Liver (tissue), 9 donors: ENCODE data around the gene PHC2. TPM values are rescaled to one million over a fixed set of nuclear protein-coding genes. Genes with fewer than 3 reads are reported as not detected.

Source experiments
- DNase-seq: peaks from one replicate; pipeline ENCODE4 v3.0.0-alpha.2; 2017; ENCODE audit warnings: low spot score
- H3K27ac ChIP-seq, 2 donors: one replicate each; pipeline ENCODE4 v1.7.0; 2013; ENCODE audit warnings: inconsistent platforms in 2 of 2, low read length in 2 of 2, control low read depth in 1 of 2, low read depth in 1 of 2, mild to moderate bottlenecking in 1 of 2
- H3K27me3 ChIP-seq, 4 donors: one replicate each; pipeline versions ENCODE4 v1.6.1 to v1.7.0; 2013; ENCODE audit warnings: low read length in 3 of 4, inconsistent platforms in 1 of 4, mild to moderate bottlenecking in 1 of 4, moderate library complexity in 1 of 4; ENCODE audit not compliant: control insufficient read depth in 4 of 4, insufficient read depth in 4 of 4
- H3K36me3 ChIP-seq, 4 donors: one replicate each; pipeline versions ENCODE4 v1.6.1 to v1.7.0; 2013; ENCODE audit warnings: low read length in 3 of 4, mild to moderate bottlenecking in 3 of 4, low read depth in 1 of 4, moderate library complexity in 1 of 4; ENCODE audit not compliant: control insufficient read depth in 4 of 4, insufficient read depth in 3 of 4
- H3K4me1 ChIP-seq, 4 donors: one replicate each; pipeline versions ENCODE4 v1.6.1 to v1.7.0; 2013; ENCODE audit warnings: low read length in 3 of 4, mild to moderate bottlenecking in 3 of 4, moderate library complexity in 1 of 4; ENCODE audit not compliant: control insufficient read depth in 4 of 4, insufficient read depth in 4 of 4
- H3K4me3 ChIP-seq, 3 donors: one replicate each; pipeline versions ENCODE4 v1.6.1 to v1.7.0; 2013; ENCODE audit warnings: low read length in 3 of 3, control low read depth in 1 of 3, low read depth in 1 of 3, mild to moderate bottlenecking in 1 of 3
- H3K9ac ChIP-seq, 2 donors: one replicate each; pipeline ENCODE4 v1.7.0; 2013; ENCODE audit warnings: low read length in 2 of 2, mild to moderate bottlenecking in 2 of 2, moderate library complexity in 2 of 2, control low read depth in 1 of 2, low read depth in 1 of 2
- H3K9me3 ChIP-seq, 4 donors: one replicate each; pipeline versions ENCODE4 v1.6.1 to v1.7.0; 2013; ENCODE audit warnings: low read length in 3 of 4; ENCODE audit not compliant: control insufficient read depth in 4 of 4
- CTCF ChIP-seq: fragments of 150-350 bp; IDR thresholded peaks from 2 replicates; pipeline ENCODE4 v1.5.1; 2017; ENCODE audit warnings: improper control_type of control experiment, low read depth, low read length; ENCODE audit not compliant: missing input control
- EGR1 ChIP-seq, 2 donors: IDR thresholded peaks; 2 replicates each; pipeline ENCODE4 v1.6.1; 2016 to 2018; ENCODE audit warnings: antibody characterized with exemption in 2 of 2, low read depth in 2 of 2
- FOXA1 ChIP-seq: IDR thresholded peaks from 2 replicates; pipeline ENCODE4 v1.6.1; 2016; ENCODE audit warnings: antibody characterized with exemption
- FOXA2 ChIP-seq: IDR thresholded peaks from 2 replicates; pipeline ENCODE4 v1.6.1; 2016; ENCODE audit warnings: antibody characterized with exemption
- GABPA ChIP-seq, 2 donors: IDR thresholded peaks in 1 of 2; conservative IDR thresholded peaks in 1 of 2; 2 replicates each; pipeline ENCODE4 v1.6.1; 2016; ENCODE audit warnings: antibody characterized with exemption in 2 of 2, mild to moderate bottlenecking in 1 of 2, moderate library complexity in 1 of 2
- HNF4A ChIP-seq, 2 donors: conservative IDR thresholded peaks; 2 replicates each; pipeline ENCODE4 v1.6.1; 2016; ENCODE audit warnings: antibody characterized with exemption in 2 of 2, mild to moderate bottlenecking in 2 of 2
- JUND ChIP-seq, 2 donors: IDR thresholded peaks; 2 replicates each; pipeline ENCODE4 v1.6.1; 2016; ENCODE audit warnings: antibody characterized with exemption in 2 of 2
- NR2F2 ChIP-seq: IDR thresholded peaks from 2 replicates; pipeline ENCODE4 v1.6.1; 2016; ENCODE audit warnings: antibody characterized with exemption
- RAD21 ChIP-seq, 2 donors: IDR thresholded peaks; 2 replicates each; pipeline ENCODE4 v1.6.1; 2016; ENCODE audit warnings: antibody characterized with exemption in 2 of 2, mild to moderate bottlenecking in 2 of 2
- REST ChIP-seq: IDR thresholded peaks from 2 replicates; pipeline ENCODE4 v1.6.1; 2016; ENCODE audit warnings: antibody characterized with exemption, mild to moderate bottlenecking
- RXRA ChIP-seq, 2 donors: IDR thresholded peaks; 2 replicates each; pipeline ENCODE4 v1.6.1; 2017 to 2018; ENCODE audit warnings: antibody characterized with exemption in 2 of 2, mild to moderate bottlenecking in 1 of 2
- SP1 ChIP-seq: IDR thresholded peaks from 2 replicates; pipeline ENCODE4 v1.6.1; 2018; ENCODE audit warnings: antibody characterized with exemption, mild to moderate bottlenecking
- TAF1 ChIP-seq: conservative IDR thresholded peaks from 2 replicates; pipeline ENCODE4 v1.6.1; 2016; ENCODE audit warnings: antibody characterized with exemption, mild to moderate bottlenecking
- YY1 ChIP-seq: IDR thresholded peaks from 2 replicates; pipeline ENCODE4 v1.6.1; 2016; ENCODE audit warnings: antibody characterized with exemption, mild to moderate bottlenecking
- WGBS: extraction: QIAGEN DNeasy Blood & Tissue Kit; methylation state at CpG from one replicate; pipeline ENCODE4 v1.1.7; 2013; 5-methylcytosine and 5-hydroxymethylcytosine counted together
- polyA plus RNA-seq, 2 donors: library from polyadenylated mRNA; stranded (reverse) in 1 of 2; unstranded in 1 of 2; fragments of 200-250 nt in 1 of 2; fragments of >200 nt in 1 of 2; fragmentation: Nextera tagmentation in 1 of 2; extraction: Ambion mirVana in 1 of 2; gene quantifications; one replicate each; pipeline versions ENCODE4 v1.2.1 to v1.2.3, GENCODE V29; 2013 to 2015
- total RNA-seq, 2 donors: library from RNA; depleted of rRNA; stranded (reverse); fragments of >200 nt; gene quantifications; one replicate each; pipeline ENCODE4 v1.2.3, GENCODE V29; 2014
- TF ChIP-seq, protein P1 (sequence below): IDR thresholded peaks from 2 replicates; pipeline ENCODE4 v1.6.1; 2016; ENCODE audit warnings: antibody characterized with exemption
- TF ChIP-seq, protein P2 (sequence below): IDR thresholded peaks from 2 replicates; pipeline ENCODE4 v1.6.1; 2016; ENCODE audit warnings: antibody characterized with exemption
- TF ChIP-seq, protein P3 (sequence below): IDR thresholded peaks from 2 replicates; pipeline ENCODE4 v1.6.1; 2016; ENCODE audit warnings: antibody characterized with exemption
- donor health status: healthy.
- donor health status: healthy.
- donor health status: healthy.
- donor health status: healthy.
- donor health status: healthy.

PHC2 gene
- total and polyA plus RNA-seq, 4 donors: 19.1 to 67.8 (median 44.7) TPM

- TF ChIP-seq GABPA (IDR thresholded peaks at IDR 0.05 in 1 of 2, conservative IDR thresholded peaks at IDR 0.05 in 1 of 2) (no peak), EGR1 (IDR thresholded peaks at IDR 0.05; ENCODE audit: low read depth in 2 of 2) (no peak), HNF4A (conservative IDR thresholded peaks at IDR 0.05) (no peak), RXRA (IDR thresholded peaks at IDR 0.05) (peak; percentile 31 to 39), TAF1 (no peak), SP1 (no peak), JUND (IDR thresholded peaks at IDR 0.05) (no peak), FOXA2 (no peak), FOXA1 (no peak), NR2F2 (peak; percentile 86), REST (no peak), RAD21 (IDR thresholded peaks at IDR 0.05) (no peak), CTCF (no peak), YY1 (no peak)
- TF ChIP-seq, protein P1, sequence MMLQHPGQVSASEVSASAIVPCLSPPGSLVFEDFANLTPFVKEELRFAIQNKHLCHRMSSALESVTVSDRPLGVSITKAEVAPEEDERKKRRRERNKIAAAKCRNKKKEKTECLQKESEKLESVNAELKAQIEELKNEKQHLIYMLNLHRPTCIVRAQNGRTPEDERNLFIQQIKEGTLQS: no peak
- TF ChIP-seq, protein P2, sequence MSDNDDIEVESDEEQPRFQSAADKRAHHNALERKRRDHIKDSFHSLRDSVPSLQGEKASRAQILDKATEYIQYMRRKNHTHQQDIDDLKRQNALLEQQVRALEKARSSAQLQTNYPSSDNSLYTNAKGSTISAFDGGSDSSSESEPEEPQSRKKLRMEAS: no peak
- TF ChIP-seq, protein P3, sequence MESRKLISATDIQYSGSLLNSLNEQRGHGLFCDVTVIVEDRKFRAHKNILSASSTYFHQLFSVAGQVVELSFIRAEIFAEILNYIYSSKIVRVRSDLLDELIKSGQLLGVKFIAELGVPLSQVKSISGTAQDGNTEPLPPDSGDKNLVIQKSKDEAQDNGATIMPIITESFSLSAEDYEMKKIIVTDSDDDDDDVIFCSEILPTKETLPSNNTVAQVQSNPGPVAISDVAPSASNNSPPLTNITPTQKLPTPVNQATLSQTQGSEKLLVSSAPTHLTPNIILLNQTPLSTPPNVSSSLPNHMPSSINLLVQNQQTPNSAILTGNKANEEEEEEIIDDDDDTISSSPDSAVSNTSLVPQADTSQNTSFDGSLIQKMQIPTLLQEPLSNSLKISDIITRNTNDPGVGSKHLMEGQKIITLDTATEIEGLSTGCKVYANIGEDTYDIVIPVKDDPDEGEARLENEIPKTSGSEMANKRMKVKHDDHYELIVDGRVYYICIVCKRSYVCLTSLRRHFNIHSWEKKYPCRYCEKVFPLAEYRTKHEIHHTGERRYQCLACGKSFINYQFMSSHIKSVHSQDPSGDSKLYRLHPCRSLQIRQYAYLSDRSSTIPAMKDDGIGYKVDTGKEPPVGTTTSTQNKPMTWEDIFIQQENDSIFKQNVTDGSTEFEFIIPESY: no peak
- no peaks in the 10 kb centered on the region for H3K9me3 ChIP-seq
- H3K4me1 ChIP-seq: peaks cover 0 to 4% (median 0%) of the 10 kb centered on the region in 4 donors
- H3K36me3 ChIP-seq: peaks cover 0 to 6% (median 1%) of the 10 kb centered on the region in 4 donors
- no peak overlapping the region for H3K9ac ChIP-seq
- WGBS: 75% methylated on average over 9 of the region's 9 CpGs
- peak overlapping the region; percentile 6 to 19 for H3K27ac ChIP-seq
- H3K27me3 ChIP-seq: no peaks in the 10 kb centered on the region
- no peak overlapping the region for H3K4me3 ChIP-seq
- DNase-seq: no peak
Measured at GRCh38 chr1:33365560-33365997, 65.3 kb downstream of the PHC2 start.
